T-cell (primary cell): ENCODE results near the gene LIN37. TPM values are rescaled to one million over a fixed set of nuclear protein-coding genes. Genes with fewer than 3 reads are reported as not detected.
"Not testable (repeated sequence)": the region's sequence is repeated elsewhere in the genome, so short reads cannot be mapped to it uniquely, and the experiment has no call there.

Source experiments
- ATAC-seq, 4 experiments: fragments of 200-7000 bp in 3 of 4; fragments of 150-1000 bp in 1 of 4; cut with Tn5 transposase; replicated peaks in 1 of 4; 1 replicate in 3 of 4; 2 replicates in 1 of 4; pipeline ENCODE4 v1.10.0; 2021; ENCODE audit warnings: moderate library complexity in 3 of 4, mild to moderate bottlenecking in 2 of 4, moderate number of reproducible peaks in 1 of 4
- CTCF ChIA-PET, 2 donors: fragments of 300-600 bp; sonication (Branson Sonifier 250); formaldehyde crosslinking; loops; one replicate each; lab custom pipeline; 2022; ENCODE audit warnings: antibody characterized with exemption in 2 of 2; lab: Charles Lee
- POLR2A ChIA-PET, 2 donors: fragments of 300-600 bp; sonication (Branson Sonifier 250); formaldehyde crosslinking; loops; one replicate each; lab custom pipeline; 2022; ENCODE audit warnings: antibody characterized with exemption in 2 of 2; lab: Charles Lee
- DNase-seq, 35 experiments: peaks; one replicate each; pipeline versions ENCODE4 v3.0.0 to v3.0.0-alpha.2; 2013 to 2023
- H3K27ac ChIP-seq: one replicate; pipeline ENCODE4 v1.5.1; 2013; ENCODE audit warnings: low read length
- H3K27me3 ChIP-seq, 2 experiments: replicated peaks in 1 of 2; 1 replicate in 1 of 2; 2 replicates in 1 of 2; pipeline versions ENCODE4 v1.6.1 to v1.7.0; 2013; ENCODE audit warnings: low read length in 1 of 2, mixed read lengths in 1 of 2; ENCODE audit not compliant: control insufficient read depth in 2 of 2, insufficient read depth in 2 of 2; ENCODE audit errors: extremely low read depth in 1 of 2
- H3K36me3 ChIP-seq, 2 donors: 1 replicate in 1 of 2; 2 replicates in 1 of 2; pipeline versions ENCODE4 v1.6.1 to v1.7.0; 2013; ENCODE audit warnings: low read length in 1 of 2; ENCODE audit not compliant: control insufficient read depth in 2 of 2, insufficient read depth in 1 of 2; ENCODE audit errors: extremely low read depth in 1 of 2
- H3K4me1 ChIP-seq, 2 experiments: 1 replicate in 1 of 2; 2 replicates in 1 of 2; pipeline versions ENCODE4 v1.6.1 to v1.7.0; 2013; ENCODE audit warnings: low read length in 2 of 2, mixed read lengths in 1 of 2; ENCODE audit not compliant: insufficient read depth in 2 of 2, control insufficient read depth in 1 of 2; ENCODE audit errors: extremely low read depth in 1 of 2
- H3K4me3 ChIP-seq, 2 donors: 1 replicate in 1 of 2; 2 replicates in 1 of 2; pipeline versions ENCODE4 v1.5.1 to v1.7.0; 2013; ENCODE audit warnings: mild to moderate bottlenecking in 2 of 2, low read length in 1 of 2, moderate library complexity in 1 of 2; ENCODE audit not compliant: control insufficient read depth in 1 of 2; ENCODE audit errors: extremely low read depth in 1 of 2
- H3K9me3 ChIP-seq: 2 replicates; pipeline ENCODE4 v1.7.0; 2013
- H3K27ac Mint-ChIP-seq, 2 donors: one replicate each; pipeline ENCODE4 v1.8.0; 2020 to 2021; ENCODE audit warnings: mild to moderate bottlenecking in 2 of 2, mixed read lengths in 2 of 2
- H3K27me3 Mint-ChIP-seq, 2 donors: one replicate each; pipeline ENCODE4 v1.8.0; 2021 to 2022; ENCODE audit warnings: mixed read lengths in 2 of 2
- H3K36me3 Mint-ChIP-seq: one replicate; pipeline ENCODE4 v1.8.0; 2021; ENCODE audit warnings: mixed read lengths
- H3K4me1 Mint-ChIP-seq, 3 donors: one replicate each; pipeline ENCODE4 v1.8.0; 2020 to 2022; ENCODE audit warnings: mixed read lengths in 3 of 3, mild to moderate bottlenecking in 1 of 3
- H3K4me3 Mint-ChIP-seq, 3 donors: one replicate each; pipeline ENCODE4 v1.8.0; 2020 to 2022; ENCODE audit warnings: mild to moderate bottlenecking in 3 of 3, mixed read lengths in 3 of 3, moderate library complexity in 3 of 3
- H3K9me3 Mint-ChIP-seq, 3 donors: one replicate each; pipeline ENCODE4 v1.8.0; 2020 to 2022; ENCODE audit warnings: mixed read lengths in 3 of 3
- WGBS: methylation state at CpG from one replicate; pipeline ENCODE4 v1.1.5; 2013; ENCODE audit warnings: missing lambda C conversion rate; ENCODE audit not compliant: insufficient coverage; 5-methylcytosine and 5-hydroxymethylcytosine counted together
- total RNA-seq, 35 experiments: library from RNA in 6 of 35; stranded (reverse) in 6 of 35; fragments of 120-200 nt in 1 of 35; gene quantifications; one replicate each; pipeline versions ENCODE4 v1.2.1 to v1.2.4 and lab custom pipeline; 2013 to 2026

The LIN37 gene
- total RNA-seq, 5 donors from 2014 or later (not counting 1 experiment from before 2014, with no cell fraction given), result 11.8 to 23.6 (median 22.8) TPM

DNA sequence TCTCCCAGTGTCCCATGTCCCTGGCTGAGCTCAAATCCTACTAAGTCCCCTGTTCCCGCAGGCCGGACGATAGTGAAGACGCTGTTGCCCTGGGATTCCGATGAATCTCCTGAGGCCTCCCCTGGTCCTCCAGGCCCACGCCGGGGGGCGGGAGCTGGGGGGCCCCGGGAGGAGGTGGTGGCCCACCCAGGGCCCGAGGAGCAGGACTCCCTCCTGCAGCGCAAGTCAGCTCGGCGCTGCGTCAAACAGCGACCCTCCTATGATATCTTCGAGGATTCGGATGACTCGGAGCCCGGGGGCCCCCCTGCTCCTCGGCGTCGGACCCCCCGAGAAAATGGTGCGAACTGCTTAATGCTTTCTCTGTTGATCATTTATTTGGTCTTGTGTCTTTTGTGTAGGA, 24.7 kb upstream of the LIN37 start:
- peaks cover 52% of the 10 kb centered on the region for H3K36me3 Mint-ChIP-seq
- no peak overlapping the region for H3K4me3 ChIP-seq
- H3K4me1 ChIP-seq, result peaks cover 4 to 17% of the 10 kb centered on the region in 2 experiments
- peaks cover 49 to 80% of the 10 kb centered on the region in 2 donors for H3K36me3 ChIP-seq
- ChIA-PET CTCF (interaction anchor here in 1 of 2 donors (0.6 kb wide), 1 partner anchor 19 kb away, joined by 5 read pairs; no protein-coding TSS in a partner anchor), POLR2A (interaction anchor here in 1 of 2 donors (1.2 kb wide), 1 partner anchor 24 kb away, joined by 3 read pairs; no protein-coding TSS in a partner anchor)
- no peak overlapping the region for H3K27ac ChIP-seq
- no peak for ATAC-seq
- H3K27me3 ChIP-seq, result no peaks in the 10 kb centered on the region
- H3K27ac Mint-ChIP-seq, result no peak overlapping the region
- no peak overlapping the region for H3K4me3 Mint-ChIP-seq
- peaks cover 20 to 25% (median 24%) of the 10 kb centered on the region in 3 donors for H3K4me1 Mint-ChIP-seq
- no peaks in the 10 kb centered on the region for H3K27me3 Mint-ChIP-seq
- DNase-seq, result no peak
- over 99% methylated on average over 24 of the region's 24 CpGs for WGBS
- H3K9me3 ChIP-seq, result no peaks in the 10 kb centered on the region
- H3K9me3 Mint-ChIP-seq, result no peaks in the 10 kb centered on the region

DNA sequence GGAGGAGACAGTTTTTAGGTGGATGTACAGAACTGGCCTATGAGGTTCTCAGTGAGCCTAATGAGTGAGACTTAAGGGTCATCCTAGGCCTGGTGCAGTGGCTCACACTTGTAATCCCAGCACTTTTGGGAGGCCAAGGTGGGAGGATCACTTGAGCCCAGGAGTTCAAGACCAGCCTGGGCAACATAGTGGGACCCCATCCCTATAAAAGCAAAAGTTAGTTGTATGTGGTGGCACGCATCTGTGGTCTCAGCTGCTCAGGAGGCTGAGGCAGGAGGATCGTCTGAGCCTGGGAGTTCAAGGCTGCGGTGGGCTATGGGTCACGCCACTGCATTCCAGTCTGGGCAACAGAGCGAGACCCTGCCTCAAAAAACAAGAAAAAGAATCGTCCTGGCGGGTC, 24.2 kb upstream of the LIN37 start:
- H3K4me3 ChIP-seq, H3K27me3 Mint-ChIP-seq, H3K27me3 ChIP-seq, DNase-seq, H3K9me3 ChIP-seq, H3K27ac ChIP-seq, H3K4me3 Mint-ChIP-seq, H3K9me3 Mint-ChIP-seq, CTCF ChIA-PET, ATAC-seq: not testable (repeated sequence)
- Mint-ChIP-seq H3K36me3 (peaks cover 55% of the 10 kb centered on the region), H3K27ac (peak overlapping the region in 1 of 2 donors; percentile 28), H3K4me1 (peaks cover 16 to 20% (median 19%) of the 10 kb centered on the region in 3 donors)
- H3K4me1 ChIP-seq, result peaks cover 0 to 12% of the 10 kb centered on the region in 2 experiments
- 94% methylated on average over 7 of the region's 7 CpGs for WGBS
- POLR2A ChIA-PET, result interaction anchor here in 1 of 2 donors (1.2 kb wide), 1 partner anchor 24 kb away, joined by 3 read pairs; no protein-coding TSS in a partner anchor
- peaks cover 49 to 85% of the 10 kb centered on the region in 2 donors for H3K36me3 ChIP-seq

DNA sequence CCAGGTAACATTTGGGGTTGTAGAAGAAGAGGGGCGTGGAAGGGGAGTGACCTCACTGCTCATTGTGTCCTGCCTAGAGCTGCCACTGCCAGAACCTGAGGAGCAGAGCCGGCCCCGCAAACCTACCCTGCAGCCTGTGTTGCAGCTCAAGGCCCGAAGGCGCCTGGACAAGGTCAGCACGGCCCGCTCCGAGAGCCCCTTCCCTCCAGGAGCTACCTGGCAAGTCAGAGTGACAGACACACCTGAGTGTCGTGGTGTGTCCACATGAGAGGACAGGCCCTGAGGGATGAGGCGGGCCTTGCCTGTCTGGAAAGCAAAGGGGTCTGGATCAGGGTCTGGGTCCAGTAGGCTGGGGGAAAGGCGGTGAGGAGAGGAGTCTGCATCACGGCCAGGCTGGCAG, 23.8 kb upstream of the LIN37 start:
- Mint-ChIP-seq H3K4me1 (peaks cover 12 to 16% (median 15%) of the 10 kb centered on the region in 3 donors), H3K36me3 (peaks cover 57% of the 10 kb centered on the region), H3K27ac (peak overlapping the region in 1 of 2 donors; percentile 28), H3K4me3 (no peak overlapping the region), H3K27me3 (no peaks in the 10 kb centered on the region), H3K9me3 (no peaks in the 10 kb centered on the region)
- Histone ChIP-seq H3K4me1 (peaks cover 0 to 8% of the 10 kb centered on the region in 2 experiments), H3K36me3 (peaks cover 49 to 89% of the 10 kb centered on the region in 2 donors), H3K4me3 (no peak overlapping the region), H3K27me3 (no peaks in the 10 kb centered on the region), H3K9me3 (no peaks in the 10 kb centered on the region), H3K27ac (no peak overlapping the region)
- DNase-seq (no peak), ATAC-seq (no peak)
- WGBS, result 98% methylated on average over 9 of the region's 12 CpGs
- ChIA-PET POLR2A (interaction anchor here in 1 of 2 donors (1.2 kb wide), 1 partner anchor 23 kb away, joined by 3 read pairs; no protein-coding TSS in a partner anchor), CTCF (no interaction called here)

DNA sequence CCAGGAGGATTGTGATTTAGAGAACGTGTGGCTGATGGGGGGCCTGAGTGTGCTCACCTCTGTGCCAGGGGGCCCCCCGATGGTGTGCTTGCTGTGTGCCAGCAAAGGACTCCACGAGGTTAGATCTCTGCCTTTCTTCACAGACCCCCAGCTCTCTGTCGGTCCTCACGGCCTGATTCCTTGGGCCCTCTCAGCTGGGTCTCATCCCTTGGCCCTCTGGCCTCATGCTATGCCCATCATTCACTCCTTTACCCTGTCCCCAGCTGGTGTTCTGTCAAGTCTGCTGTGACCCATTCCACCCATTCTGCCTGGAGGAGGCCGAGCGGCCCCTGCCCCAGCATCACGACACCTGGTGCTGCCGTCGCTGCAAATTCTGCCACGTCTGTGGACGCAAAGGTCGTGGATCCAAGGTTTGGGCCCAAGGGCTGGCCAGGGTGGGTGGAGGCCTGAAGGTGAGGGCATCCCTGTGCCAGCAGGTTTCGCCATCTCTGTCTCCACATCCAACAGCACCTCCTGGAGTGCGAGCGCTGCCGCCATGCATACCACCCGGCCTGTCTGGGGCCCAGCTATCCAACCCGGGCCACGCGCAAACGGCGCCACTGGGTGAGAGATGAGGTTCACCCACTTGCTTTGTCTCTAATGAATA, 23.0 kb upstream of the LIN37 start:
- H3K9me3 ChIP-seq, result no peaks in the 10 kb centered on the region
- Mint-ChIP-seq H3K4me3 (no peak overlapping the region), H3K27me3 (no peaks in the 10 kb centered on the region), H3K27ac (no peak overlapping the region), H3K9me3 (no peaks in the 10 kb centered on the region), H3K36me3 (peaks cover 61% of the 10 kb centered on the region), H3K4me1 (peaks cover 11% of the 10 kb centered on the region in 3 donors)
- ATAC-seq (no peak), DNase-seq (no peak)
- CTCF ChIA-PET, result no interaction called here
- WGBS, result 96% methylated on average over 13 of the region's 23 CpGs
- POLR2A ChIA-PET, result interaction anchor here in 1 of 2 donors (0.5 kb wide), 1 partner anchor 73 kb away, joined by 7 read pairs; no protein-coding TSS in a partner anchor
- H3K27me3 ChIP-seq, result no peaks in the 10 kb centered on the region
- peaks cover 52 to 93% of the 10 kb centered on the region in 2 donors for H3K36me3 ChIP-seq
- H3K27ac ChIP-seq, result no peak overlapping the region
- peaks cover 0 to 2% of the 10 kb centered on the region in 2 experiments for H3K4me1 ChIP-seq
- H3K4me3 ChIP-seq, result no peak overlapping the region

DNA sequence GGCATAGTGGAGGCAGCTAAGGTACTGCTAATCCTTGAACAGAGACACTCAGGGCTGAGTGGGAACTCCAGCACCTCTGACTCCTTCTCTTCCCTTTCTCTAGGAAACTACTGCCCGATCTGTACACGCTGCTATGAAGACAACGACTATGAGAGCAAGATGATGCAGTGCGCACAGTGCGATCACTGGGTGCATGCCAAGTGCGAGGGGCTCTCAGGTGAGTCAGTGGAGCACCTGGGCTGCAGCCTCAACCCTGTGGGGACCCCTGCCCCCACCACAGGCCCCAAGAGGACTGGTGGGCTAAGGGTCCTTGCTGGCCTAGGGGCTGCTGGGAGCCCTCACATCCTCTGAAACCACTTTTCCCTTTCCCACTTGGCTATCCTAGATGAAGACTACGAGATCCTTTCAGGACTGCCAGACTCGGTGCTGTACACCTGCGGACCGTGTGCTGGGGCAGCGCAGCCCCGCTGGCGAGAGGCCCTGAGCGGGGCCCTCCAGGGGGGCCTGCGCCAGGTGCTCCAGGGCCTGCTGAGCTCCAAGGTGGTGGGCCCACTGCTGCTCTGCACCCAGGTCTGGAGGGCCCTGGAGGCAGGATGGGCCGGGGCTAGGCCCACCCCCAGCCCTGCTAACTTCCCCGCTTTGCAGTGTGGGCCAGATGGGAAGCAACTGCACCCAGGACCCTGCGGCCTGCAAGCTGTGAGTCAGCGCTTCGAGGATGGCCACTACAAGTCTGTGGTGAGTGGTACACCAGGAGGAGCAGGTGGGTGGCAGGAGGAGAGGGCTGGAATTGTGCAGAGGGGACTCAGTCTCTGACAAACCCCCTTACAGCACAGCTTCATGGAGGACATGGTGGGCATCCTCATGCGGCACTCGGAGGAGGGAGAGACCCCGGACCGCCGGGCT, 21.1 kb upstream of the LIN37 start:
- no peak overlapping the region for H3K27ac Mint-ChIP-seq
- ChIA-PET CTCF (interaction anchor here in 1 of 2 donors (0.7 kb wide), 1 partner anchor 125 kb away, joined by 3 read pairs; the partner anchor contains the start of gene NPHS1), POLR2A (interaction anchor here in 1 of 2 donors (0.7 kb wide), 1 partner anchor 127 kb away, joined by 8 read pairs; no protein-coding TSS in a partner anchor)
- peaks cover 64% of the 10 kb centered on the region for H3K36me3 Mint-ChIP-seq
- H3K4me3 ChIP-seq, result no peak overlapping the region
- H3K9me3 Mint-ChIP-seq, result no peaks in the 10 kb centered on the region
- H3K27me3 ChIP-seq, result no peaks in the 10 kb centered on the region
- 98% methylated on average over 17 of the region's 25 CpGs for WGBS
- no peaks in the 10 kb centered on the region for H3K27me3 Mint-ChIP-seq
- H3K4me1 Mint-ChIP-seq, result peaks cover 0 to 18% (median 5%) of the 10 kb centered on the region in 3 donors
- no peaks in the 10 kb centered on the region for H3K4me1 ChIP-seq
- no peaks in the 10 kb centered on the region for H3K9me3 ChIP-seq
- no peak overlapping the region for H3K27ac ChIP-seq
- DNase-seq (no peak), ATAC-seq (no peak)
- H3K36me3 ChIP-seq, result peaks cover 47 to 99% of the 10 kb centered on the region in 2 donors
- H3K4me3 Mint-ChIP-seq, result no peak overlapping the region
